Smooth muscle cell of the pulmonary artery (primary cell): ENCODE results near the gene BCAR3. TPM values are rescaled to one million over a fixed set of nuclear protein-coding genes. Genes with fewer than 3 reads are reported as not detected.

Experiments used
- total RNA-seq: library from RNA; depleted of rRNA; stranded (reverse); fragments of >200 nt; gene quantifications from 2 replicates; pipeline ENCODE4 v1.2.3, GENCODE V29; 2014

The BCAR3 gene
- total RNA-seq: 19.8 and 52.3 TPM in 2 replicates

GRCh38 chr1:93681101-93681988 is at the start of gene BCAR3:
Gene BCAR3, minus strand, starts transcription at chr1:93681837. Its CDS starts 6,907 bp downstream, at chr1:93674930.

Other genes with a start within 250 kb of the BCAR3 start
- gene FNBP1L, start 233.7 kb downstream of the BCAR3 start, total RNA-seq: 8.7 and 14.0 TPM in 2 replicates
- 22.2 and 26.9 TPM in 2 replicates for gene DNTTIP2, start 197.4 kb upstream of the BCAR3 start, total RNA-seq
- gene GCLM, start 227.6 kb upstream of the BCAR3 start, total RNA-seq: 20.9 and 31.1 TPM in 2 replicates